Glutamatergic neuron (in vitro differentiated cells): ENCODE measurements around the gene OR2V2. TPM values are rescaled to one million over a fixed set of nuclear protein-coding genes. Genes with fewer than 3 reads are reported as not detected.
"Not testable (repeated sequence)": the region's sequence is repeated elsewhere in the genome, so short reads cannot be mapped to it uniquely, and the experiment has no call there.

Experiments
- DNase-seq: peaks from one replicate; pipeline ENCODE4 v3.0.0; 2022
- H3K27ac Mint-ChIP-seq: one replicate; pipeline ENCODE4 v1.8.0; 2020; ENCODE audit warnings: mild to moderate bottlenecking, mixed read lengths, inconsistent platforms; ENCODE audit not compliant: unreplicated experiment
- H3K27me3 Mint-ChIP-seq: one replicate; pipeline ENCODE4 v1.8.0; 2020; ENCODE audit warnings: mild to moderate bottlenecking, moderate library complexity, mixed read lengths, inconsistent platforms; ENCODE audit not compliant: unreplicated experiment
- H3K36me3 Mint-ChIP-seq: one replicate; pipeline ENCODE4 v1.8.0; 2020; ENCODE audit warnings: mild to moderate bottlenecking, mixed read lengths, inconsistent platforms; ENCODE audit not compliant: unreplicated experiment
- H3K4me1 Mint-ChIP-seq: one replicate; pipeline ENCODE4 v1.8.0; 2020; ENCODE audit warnings: mild to moderate bottlenecking, low read depth, mixed read lengths, inconsistent platforms; ENCODE audit not compliant: unreplicated experiment
- H3K4me3 Mint-ChIP-seq: one replicate; pipeline ENCODE4 v1.8.0; 2020; ENCODE audit warnings: mild to moderate bottlenecking, mixed read lengths, inconsistent platforms; ENCODE audit not compliant: unreplicated experiment
- H3K9me3 Mint-ChIP-seq: one replicate; pipeline ENCODE4 v1.8.0; 2020; ENCODE audit warnings: mild to moderate bottlenecking, moderate library complexity, mixed read lengths, inconsistent platforms; ENCODE audit not compliant: unreplicated experiment
- total RNA-seq: library from RNA; stranded (reverse); fragmentation: NEBNext Ultra II Directional; extraction: Animal tissue kit (Norgen Biotek cat#: 25700); gene quantifications from one replicate; pipeline ENCODE4 v1.2.1, GENCODE V29; 2021; ENCODE audit not compliant: unreplicated experiment
- TF ChIP-seq, protein P1 (sequence below): fragments of 200-600 bp; sonication (generic); IDR thresholded peaks from one replicate; pipeline ENCODE4 v1.5.0; 2021; ENCODE audit not compliant: partially characterized antibody, unreplicated experiment

OR2V2 gene
- total RNA-seq, 1 donor from 2014 or later = not detected

DNA sequence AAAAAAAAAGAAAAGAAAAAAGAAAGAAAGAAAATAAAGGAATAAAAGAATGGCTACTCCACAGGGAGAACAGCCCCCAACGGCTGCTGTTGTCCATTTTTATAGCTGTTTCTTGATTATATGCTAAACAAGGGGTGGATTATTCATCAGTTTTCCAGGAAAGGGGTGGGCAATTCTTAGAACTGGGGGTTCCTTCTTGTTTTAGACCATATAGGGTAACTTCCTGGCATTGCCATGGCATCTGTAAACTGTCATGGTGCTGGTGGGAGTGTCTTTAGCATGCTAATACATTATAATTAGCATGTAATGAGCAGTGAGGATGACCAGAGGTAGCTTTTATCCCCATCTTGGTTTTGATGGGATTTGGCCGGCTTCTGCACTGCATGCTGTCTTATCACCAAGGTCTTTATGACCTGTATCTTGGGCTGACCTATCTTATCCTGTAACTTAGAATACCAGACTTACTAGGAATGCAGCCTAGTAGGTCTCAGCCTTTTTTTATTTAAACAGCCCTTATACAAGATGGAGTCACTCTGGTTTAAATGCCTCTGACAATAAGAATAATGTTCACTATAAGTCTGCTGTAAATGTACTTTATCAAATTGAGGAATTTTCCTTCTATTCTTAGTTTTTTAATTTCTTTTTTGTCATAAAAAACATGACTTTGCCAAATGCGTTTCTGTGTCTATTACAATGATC, 29.0 kb downstream of the OR2V2 start:
- Mint-ChIP-seq H3K36me3 (no peaks in the 10 kb centered on the region), H3K27ac (no peak overlapping the region), H3K4me1 (peaks cover 6% of the 10 kb centered on the region), H3K9me3 (peaks cover 6% of the 10 kb centered on the region), H3K27me3 (peaks cover 12% of the 10 kb centered on the region), H3K4me3 (no peak overlapping the region)
- TF ChIP-seq, protein P1, sequence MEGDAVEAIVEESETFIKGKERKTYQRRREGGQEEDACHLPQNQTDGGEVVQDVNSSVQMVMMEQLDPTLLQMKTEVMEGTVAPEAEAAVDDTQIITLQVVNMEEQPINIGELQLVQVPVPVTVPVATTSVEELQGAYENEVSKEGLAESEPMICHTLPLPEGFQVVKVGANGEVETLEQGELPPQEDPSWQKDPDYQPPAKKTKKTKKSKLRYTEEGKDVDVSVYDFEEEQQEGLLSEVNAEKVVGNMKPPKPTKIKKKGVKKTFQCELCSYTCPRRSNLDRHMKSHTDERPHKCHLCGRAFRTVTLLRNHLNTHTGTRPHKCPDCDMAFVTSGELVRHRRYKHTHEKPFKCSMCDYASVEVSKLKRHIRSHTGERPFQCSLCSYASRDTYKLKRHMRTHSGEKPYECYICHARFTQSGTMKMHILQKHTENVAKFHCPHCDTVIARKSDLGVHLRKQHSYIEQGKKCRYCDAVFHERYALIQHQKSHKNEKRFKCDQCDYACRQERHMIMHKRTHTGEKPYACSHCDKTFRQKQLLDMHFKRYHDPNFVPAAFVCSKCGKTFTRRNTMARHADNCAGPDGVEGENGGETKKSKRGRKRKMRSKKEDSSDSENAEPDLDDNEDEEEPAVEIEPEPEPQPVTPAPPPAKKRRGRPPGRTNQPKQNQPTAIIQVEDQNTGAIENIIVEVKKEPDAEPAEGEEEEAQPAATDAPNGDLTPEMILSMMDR = no peak
- no peak for DNase-seq

DNA sequence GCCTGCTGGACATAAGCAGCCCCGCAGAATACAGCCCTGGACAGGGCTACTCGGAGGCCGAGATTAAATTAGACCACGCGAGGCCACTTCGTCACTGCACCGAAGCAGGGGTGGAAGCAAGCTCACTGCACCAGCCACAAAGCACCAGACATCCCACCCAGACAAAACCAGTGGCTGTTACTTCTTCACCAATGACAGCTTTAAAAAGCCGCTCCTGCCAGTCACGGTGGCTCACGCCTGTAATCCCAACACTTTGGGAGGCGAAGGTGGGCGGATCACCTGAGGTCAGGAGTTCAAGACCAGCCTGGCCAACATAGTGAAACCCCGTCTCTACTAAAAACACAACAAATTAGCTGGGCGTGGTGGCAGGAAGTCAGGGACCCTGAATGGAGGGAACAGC, 30.2 kb downstream of the OR2V2 start:
- H3K4me3 Mint-ChIP-seq, H3K4me1 Mint-ChIP-seq, H3K27ac Mint-ChIP-seq, H3K36me3 Mint-ChIP-seq, DNase-seq, H3K9me3 Mint-ChIP-seq: not testable (repeated sequence)
- peaks cover 12% of the 10 kb centered on the region for H3K27me3 Mint-ChIP-seq

DNA sequence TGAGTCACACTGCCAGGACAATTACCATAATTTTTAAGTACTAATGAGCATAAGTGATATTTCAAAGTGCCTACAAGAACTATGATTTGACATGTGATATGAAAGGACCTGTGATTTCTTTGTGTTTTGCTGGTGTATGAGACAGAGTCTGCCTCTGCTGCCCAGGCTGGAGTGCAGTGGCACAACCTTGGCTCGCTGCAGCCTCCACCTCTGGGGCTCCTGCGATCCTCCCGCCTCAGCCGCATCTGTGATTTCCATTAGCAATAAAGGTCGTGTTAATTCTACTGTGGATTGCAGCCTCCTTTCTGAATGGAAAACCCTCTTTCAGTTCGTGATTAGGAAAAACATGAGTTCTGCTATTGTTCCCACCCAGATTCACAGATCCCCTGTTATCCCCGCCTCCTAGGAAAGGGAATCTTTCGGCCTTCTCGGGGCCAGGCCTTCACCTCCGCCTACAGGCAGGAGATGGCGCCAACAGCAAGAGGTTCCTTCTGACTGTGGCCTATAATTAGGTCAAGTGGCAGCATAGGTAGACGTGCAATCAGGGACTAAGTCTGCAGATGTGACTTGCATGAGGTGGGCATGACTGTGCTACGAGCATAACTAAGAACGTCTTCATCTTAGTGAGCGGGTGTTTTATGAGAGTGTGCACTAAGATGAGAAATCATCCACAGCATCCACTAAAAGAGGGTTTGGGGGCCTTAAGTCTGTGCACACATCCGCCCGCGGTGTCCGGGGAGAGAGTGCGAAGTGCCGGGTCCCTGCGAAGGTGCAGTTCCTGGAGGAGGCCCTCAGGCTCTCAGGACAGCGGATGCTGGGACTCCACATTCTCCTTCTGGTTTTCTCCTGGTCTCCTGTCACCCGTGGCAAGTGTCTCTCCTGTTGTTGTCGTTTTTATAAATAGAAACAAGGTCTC, 34.5 kb downstream of the OR2V2 start:
- Mint-ChIP-seq H3K4me1 (peaks cover 8% of the 10 kb centered on the region), H3K36me3 (no peaks in the 10 kb centered on the region), H3K9me3 (peaks cover 2% of the 10 kb centered on the region), H3K4me3 (peak overlapping the region; percentile 10), H3K27me3 (peaks cover 9% of the 10 kb centered on the region), H3K27ac (no peak overlapping the region)
- TF ChIP-seq, protein P1 = peak; percentile 60
- peak; percentile 78 for DNase-seq

DNA sequence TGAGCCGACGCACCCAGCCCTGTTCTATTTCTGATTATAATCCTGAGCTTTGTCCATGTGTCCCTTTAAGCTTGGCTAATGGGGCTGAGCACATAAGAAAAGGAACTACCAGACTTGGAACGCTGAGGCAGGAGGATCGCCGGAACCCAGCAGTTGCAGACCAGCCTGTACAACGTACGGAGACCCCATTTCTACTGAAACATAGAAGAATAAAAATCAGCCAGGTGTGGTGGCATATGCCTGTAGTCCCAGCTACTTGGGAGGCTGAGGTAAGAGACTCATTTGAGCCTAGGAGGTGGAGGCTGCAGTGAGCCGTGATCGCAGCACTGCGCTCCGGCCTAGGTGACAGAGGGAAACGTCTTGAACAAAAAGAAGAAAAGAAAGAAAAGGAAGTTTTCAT, 35.3 kb downstream of the OR2V2 start:
- Mint-ChIP-seq H3K36me3 (no peaks in the 10 kb centered on the region), H3K27me3 (peaks cover 15% of the 10 kb centered on the region), H3K4me1 (peaks cover 8% of the 10 kb centered on the region), H3K27ac (no peak overlapping the region), H3K4me3 (peak overlapping the region; percentile 64), H3K9me3 (peaks cover 9% of the 10 kb centered on the region)
- no peak for DNase-seq
- TF ChIP-seq, protein P1 = no peak

DNA sequence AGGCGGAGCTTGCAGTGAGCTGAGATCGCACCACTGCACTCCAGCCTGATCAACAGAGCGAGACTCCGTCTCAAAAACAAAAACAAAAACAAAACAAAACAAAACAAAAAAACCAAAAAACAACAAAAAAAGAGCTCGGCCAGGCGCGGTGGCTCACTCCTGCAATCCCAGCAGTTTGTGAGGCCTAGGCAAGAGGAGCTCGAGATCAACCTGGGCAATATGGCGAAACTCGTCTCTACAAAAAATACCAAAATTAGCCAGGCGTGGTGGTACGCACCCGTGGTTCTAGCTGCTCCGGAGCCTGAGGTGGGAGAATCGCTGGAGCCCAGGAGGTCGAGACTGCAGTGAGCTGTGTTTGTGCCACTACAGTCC, 37.4 kb downstream of the OR2V2 start:
- Mint-ChIP-seq H3K27ac (no peak overlapping the region), H3K4me3 (no peak overlapping the region), H3K36me3 (peaks cover 8% of the 10 kb centered on the region), H3K27me3 (peaks cover 32% of the 10 kb centered on the region), H3K9me3 (peaks cover 28% of the 10 kb centered on the region), H3K4me1 (peaks cover 13% of the 10 kb centered on the region)
- DNase-seq = no peak
- TF ChIP-seq, protein P1 = no peak
